Bladder microvascular endothelial cell (primary cell): Measurements from ENCODE around the gene TSFM. TPM values are rescaled to one million over a fixed set of nuclear protein-coding genes. Genes with fewer than 3 reads are reported as not detected.

Experiments
- total RNA-seq: library from RNA; depleted of rRNA; stranded (reverse); fragments of >200 nt; gene quantifications from 2 replicates; pipeline ENCODE4 v1.2.3, GENCODE V29; 2014

Gene TSFM
- total RNA-seq: 14.6 and 18.6 TPM in 2 replicates

DNA sequence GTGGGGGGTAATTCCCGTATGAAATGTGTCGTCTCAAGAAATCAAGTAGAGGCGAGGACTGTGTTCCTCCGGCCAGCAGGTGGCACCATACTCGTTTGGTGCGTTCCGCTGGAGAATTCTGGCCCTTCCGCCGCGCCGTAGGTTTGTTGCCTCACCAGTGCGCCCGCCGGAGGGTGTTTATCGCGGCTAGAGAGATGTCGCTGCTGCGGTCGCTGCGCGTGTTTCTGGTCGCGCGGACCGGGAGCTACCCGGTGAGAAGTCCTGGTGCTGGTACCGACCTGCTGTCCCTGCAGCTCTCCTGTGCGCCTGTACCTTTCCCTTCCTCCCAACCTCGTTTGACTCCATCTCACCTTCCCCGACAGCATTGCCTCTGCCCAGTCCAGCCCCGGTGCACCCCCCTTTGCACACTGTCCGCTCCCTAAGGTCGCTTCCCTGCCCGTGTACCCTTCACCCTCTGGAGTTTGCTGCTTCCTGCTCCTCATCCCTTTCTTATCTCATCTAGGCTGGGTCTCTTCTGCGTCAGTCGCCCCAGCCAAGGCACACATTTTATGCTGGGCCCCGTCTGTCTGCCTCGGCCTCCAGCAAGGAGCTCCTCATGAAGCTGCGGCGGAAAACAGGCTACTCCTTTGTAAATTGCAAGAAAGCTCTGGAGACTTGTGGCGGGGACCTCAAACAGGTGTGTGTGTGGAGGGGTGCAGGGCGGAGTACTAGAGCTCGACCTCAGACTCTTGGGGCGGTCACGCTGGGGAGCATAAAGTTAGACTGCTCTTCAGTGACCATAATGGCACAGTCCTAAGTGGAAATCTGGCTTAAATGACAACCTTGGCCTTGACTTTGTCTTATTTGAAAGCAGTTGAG is at the start of gene TSFM:
Gene TSFM, plus strand, starts transcription at position 180 of the 858 bp plus-strand sequence. Its CDS starts 15 bp downstream, at position 195.

DNA sequence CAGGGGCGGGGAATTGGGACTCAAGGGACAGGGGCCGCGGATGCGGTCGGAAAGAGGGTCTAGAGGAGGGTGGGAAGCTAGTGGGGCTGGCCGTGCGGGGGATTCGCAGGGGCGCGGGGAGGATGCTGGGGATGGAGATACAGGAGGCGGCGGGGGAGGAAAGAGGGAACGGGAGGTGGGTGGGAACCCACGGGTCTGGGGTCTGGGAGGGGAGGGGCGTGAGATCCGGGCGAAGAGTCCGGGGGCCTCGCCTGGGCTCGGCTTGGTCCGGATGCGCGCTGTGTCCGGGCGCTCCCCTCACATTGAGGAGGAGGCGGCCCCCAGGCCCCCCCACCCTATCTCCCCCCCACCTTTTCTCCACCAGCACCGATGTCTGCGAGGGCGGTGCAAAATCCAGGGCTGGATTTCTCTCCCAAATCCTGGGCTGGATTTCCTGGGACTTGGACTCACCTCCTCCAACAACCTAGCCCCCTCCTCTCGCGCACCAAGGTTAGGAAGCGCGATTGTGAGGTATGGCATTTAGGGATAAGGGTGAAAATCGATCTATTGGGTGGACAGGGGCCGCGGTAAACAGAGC is 43.8 kb upstream of the TSFM start, which contains the start of gene AGAP2:
Gene AGAP2, minus strand, starts transcription at position 82 of the 577 bp plus-strand sequence. CDS start 496 bp downstream, outside the sequence.

DNA sequence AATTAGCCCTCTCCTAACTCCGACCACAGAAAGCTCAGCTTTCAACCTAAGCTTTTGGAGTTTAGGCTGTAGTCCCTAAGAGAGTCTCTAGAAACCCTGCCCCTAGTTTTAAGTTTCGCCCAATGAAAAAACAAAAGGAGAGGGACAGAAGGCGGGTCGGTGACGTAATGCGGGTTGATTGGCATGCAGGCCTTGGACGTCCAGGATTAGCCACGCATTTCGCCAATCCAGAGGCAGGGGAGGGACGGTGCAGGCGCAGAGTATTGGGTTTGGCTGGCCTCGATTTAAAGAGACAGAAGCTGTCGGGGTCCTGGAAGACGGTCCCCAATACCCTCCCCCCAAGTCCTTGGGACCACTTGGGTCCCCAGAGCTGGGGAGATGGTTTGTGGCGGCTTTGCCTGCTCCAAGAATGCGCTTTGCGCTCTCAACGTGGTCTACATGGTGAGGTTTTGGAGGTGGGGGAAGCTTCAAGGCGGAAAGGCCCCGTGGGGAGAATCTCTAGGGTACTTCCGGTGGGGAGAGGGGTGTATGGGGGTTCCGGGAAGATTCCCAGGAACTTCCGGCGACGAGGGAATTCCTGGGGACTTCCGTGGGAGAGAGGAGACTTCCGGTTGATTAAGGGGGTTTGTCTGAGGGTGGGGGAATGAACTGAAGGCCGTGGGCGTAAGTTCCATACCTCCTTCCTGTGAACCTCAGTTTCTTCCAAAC is 37.7 kb upstream of the TSFM start, which contains the start of gene TSPAN31:
Gene TSPAN31, plus strand, starts transcription at position 263 of the 708 bp plus-strand sequence. Its CDS starts 116 bp downstream, at position 379.

DNA sequence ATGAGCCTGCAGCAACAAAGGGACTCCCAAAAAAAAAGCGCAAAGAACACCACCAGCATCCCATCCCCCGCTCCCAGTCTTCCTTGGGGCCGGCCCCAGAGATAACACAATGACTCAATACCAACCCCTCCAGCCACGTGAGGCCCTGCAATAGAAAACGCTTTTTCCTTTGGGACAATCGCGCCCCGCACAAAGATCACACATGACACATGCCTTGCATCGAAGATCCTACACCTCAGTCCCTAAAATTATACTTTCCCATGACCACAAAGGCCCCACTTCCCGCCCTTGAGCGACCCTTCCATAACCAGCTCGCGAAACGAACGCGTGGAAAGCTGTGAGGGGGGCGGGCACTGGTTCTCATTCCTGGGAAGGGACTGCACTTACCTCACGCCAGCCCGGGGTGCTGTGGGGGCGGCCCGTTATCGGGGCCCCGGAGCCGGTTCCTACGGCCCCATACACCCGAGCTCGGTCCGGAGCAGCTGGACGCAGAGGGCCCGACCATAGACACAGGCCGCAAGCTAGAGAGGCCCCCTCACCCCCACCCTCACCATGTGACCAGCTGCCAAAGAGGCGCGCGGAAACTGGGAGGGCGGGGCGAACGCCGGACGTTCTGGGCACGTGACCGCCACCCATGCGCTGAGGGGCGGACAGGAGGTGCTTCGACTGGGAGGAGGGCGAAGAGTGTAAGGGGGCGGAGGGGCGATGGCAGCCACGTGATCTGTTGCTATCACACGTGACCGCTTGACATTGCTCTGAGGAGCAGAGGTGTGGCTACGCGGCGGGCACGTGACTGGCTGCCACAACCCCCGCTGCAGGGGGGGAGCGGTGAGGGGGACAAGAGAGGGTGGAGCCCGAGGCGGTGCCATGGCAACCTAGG is 30.6 kb upstream of the TSFM start, which contains the start of gene CDK4:
Gene CDK4, minus strand, starts transcription at position 523 of the 880 bp plus-strand sequence. CDS start 593 bp downstream, outside the sequence.

DNA sequence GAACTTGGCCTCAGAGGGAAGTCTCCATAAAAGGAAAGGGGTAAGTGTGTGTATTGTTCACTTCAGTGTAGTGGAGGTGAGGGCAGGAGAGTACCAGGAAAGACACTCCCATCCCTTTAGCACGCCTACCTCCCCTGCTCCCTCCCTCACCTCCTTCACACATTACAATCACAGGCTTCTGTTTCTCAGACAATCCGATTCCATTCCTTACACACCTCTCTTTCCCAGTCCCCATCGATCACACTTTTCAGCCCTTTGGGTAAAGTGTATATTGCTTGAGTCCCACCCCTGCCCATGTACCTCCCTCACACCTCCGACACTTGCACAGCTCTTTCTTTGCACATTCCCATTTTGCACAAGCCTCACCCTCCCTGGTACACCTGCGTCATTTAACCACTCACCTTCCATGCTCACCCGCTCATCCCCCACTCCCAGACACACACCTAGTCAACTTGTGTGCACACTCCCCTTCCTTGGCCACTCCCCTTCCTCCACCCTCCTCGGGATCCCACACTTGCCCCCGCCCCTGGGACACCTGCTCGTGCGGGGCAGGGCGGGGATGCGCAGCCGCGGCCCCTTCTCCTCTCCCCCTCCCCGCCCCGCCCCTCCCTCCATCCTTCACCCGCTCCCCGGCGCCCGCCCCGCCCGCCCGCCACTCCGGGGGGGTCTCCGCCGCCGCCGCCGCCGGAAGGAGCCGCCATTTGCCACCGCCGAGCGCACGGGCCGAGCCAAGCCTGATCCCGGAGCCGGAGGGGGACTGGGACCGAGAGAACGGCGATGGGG is 28.0 kb upstream of the TSFM start, which contains the start of gene MARCHF9:
Gene MARCHF9, plus strand, starts transcription at position 693 of the 783 bp plus-strand sequence. CDS start 426 bp downstream, outside the sequence.

DNA sequence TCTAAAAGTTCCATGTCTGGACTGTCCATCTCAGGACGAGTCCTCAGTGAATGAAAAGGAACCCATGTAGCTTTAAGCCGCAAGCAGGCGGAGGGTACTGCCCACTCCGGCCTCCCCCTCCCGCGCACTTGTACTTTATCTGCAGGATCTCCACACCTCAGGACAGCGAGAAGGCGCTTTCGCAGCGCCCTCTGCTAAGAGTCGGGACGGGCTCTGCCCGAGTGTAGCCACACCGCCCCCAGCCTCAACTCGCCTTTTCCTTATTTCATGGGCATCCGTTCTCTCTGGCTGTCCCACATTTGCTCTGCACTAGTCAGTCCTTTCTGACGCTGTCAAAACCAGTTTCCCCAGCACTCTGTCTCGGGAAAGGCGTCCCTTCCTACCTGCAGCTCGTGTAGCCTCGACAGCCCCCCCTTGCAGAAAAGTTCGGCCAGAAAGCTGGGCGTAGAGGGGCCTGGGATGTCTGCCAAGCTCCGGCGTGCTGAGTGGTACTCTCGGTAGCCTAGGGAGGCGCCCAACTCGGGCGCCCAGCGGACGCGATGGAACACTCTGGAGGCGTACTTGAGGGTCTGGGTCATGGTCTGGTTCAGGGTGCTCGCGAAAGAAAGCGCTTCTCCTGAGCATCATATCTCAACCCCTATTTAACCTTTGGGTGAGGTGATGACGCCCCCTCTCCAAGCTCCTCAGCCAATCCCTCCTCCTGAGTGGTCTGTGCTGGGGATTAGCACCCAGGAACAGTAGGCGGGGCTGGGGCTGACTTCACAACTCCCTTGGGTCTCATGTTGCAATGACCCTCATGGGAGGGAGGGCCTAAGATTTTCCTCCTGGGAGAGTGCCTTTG is 15.9 kb upstream of the TSFM start, which contains the start of gene CYP27B1:
Gene CYP27B1, minus strand, starts transcription at position 615 of the 841 bp plus-strand sequence. Its CDS starts 37 bp downstream, at position 578.

DNA sequence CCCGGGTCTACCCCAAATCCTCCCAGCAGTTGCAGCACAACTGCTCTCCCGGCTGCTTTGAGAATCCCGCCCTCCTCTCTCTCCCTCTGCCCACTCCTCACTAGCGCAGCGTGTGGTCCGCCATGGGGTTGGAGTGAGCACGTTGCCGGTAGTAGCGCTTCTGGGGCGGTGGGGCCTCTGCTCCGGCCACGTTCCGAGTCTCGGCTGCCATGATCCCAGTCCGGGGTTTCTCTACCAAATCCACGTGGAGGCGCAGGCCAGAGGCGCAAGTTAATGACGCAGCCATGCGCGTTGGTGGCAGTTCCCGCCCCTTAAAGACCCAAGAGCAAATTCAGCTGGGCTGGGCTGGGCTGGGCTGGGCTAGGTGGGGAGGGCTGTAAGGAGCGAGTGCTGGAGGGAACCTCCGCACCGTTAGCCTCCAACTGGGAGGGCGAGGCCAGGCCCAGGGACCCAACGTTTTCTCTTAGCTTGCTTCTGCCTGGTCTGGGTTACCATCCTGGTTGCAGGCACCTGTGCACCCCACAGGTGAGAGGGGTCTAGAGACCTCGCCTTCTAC is 10.6 kb upstream of the TSFM start, which contains the start of gene METTL1:
Gene METTL1, minus strand, starts transcription at position 233 of the 556 bp plus-strand sequence. Its CDS starts 22 bp downstream, at position 211.

DNA sequence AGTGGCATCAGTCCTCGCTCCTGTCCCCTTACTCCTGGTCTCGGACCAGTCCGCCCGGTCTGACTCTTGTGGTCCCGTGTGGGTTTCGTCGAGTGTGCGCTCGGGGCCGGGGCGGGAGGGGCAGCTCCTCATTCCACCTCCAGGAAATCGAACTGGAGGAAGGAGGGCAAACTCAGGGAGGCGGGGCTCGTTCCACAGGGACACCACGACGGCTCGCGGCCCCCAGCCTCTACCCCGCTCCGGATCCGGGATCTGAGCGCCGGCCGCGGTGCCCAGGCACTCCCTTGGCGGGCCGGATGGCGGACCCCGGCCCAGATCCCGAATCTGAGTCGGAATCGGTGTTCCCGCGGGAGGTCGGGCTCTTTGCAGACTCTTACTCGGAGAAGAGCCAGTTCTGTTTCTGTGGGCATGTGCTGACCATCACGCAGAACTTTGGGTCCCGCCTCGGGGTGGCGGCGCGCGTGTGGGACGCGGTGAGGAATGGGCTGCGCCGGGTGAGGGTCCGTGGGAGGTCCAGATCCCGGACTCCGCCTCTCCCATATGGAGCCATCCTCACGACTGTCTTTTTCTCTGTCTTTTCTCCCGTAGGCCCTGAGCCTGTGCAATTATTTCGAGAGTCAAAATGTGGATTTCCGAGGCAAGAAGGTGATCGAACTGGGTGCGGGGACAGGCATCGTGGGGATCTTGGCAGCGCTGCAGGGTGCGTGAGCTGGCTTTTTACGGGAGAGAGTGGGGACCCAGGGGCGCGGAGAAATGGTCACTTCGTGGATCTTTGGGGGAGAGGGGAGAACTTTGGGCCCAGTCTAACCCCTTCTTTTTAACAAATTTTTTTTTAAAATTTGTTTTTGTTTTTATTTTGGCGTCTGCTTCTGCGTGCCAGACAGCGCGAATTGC is 9.9 kb upstream of the TSFM start, which contains the start of gene EEF1AKMT3:
Gene EEF1AKMT3, plus strand, starts transcription at position 186 of the 894 bp plus-strand sequence. Its CDS starts 111 bp downstream, at position 297.

DNA sequence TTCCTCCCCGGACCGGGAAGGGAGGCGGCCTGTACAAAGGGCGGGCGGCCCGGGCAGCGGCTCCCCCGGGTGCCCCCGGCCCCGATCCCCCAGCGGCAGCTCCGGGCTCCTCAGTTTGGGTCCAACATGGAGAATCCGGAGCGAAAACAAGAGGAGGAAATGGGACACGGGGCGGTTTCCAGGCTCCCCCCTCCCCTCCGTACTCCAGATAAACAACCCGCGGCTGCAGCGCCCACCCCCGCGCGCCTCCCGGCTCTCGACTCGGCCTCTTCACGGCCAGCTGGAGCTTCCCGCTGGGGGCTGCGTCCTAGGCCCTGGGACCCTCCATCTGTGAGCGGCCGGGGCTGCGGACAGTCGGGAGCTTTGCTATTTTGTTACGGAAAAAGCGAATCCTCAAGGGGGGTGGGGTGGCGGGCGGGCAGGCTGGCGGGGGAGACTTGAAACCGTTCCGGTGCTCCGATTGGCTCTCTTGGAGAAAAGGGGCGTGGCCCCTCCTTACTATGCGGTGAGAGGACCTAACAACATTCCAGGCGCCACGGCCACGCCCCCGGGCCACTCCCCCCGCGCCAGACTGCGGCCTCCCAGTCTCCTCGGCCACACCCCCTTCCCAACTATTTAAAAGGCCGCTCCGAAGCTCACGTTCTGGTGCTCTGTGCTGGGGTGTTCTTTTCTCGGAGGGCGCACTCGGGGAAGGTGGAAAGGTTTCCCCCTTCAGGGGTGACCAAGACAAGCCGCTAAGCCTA is 64.2 kb downstream of the TSFM start, which contains the start of gene CTDSP2:
Gene CTDSP2, minus strand, starts transcription at position 153 of the 743 bp plus-strand sequence. CDS start 294 bp downstream, outside the sequence.

Other genes starting within 250 kb of the TSFM start
- 80.9 and 114 TPM in 2 replicates for gene DCTN2, start 235.6 kb upstream of the TSFM start, total RNA-seq
- 0.06 TPM in 1 of 2 replicates, not detected in the other for gene KIF5A, start 232.7 kb upstream of the TSFM start, total RNA-seq
- gene PIP4K2C, start 191.6 kb upstream of the TSFM start, total RNA-seq: 3.4 and 14.0 TPM in 2 replicates
- gene DTX3, start 178.0 kb upstream of the TSFM start, total RNA-seq: 0.32 and 7.2 TPM in 2 replicates
- gene ARHGEF25, start 171.4 kb upstream of the TSFM start, total RNA-seq: under 0.01 and 2.5 TPM in 2 replicates
- under 0.01 and 0.06 TPM in 2 replicates for gene B4GALNT1, start 149.6 kb upstream of the TSFM start, total RNA-seq
- 189 and 325 TPM in 2 replicates for gene OS9, start 88.7 kb upstream of the TSFM start, total RNA-seq
- gene AGAP2, start 44.0 kb upstream of the TSFM start, total RNA-seq: under 0.01 and 0.06 TPM in 2 replicates
- gene TSPAN31, start 37.7 kb upstream of the TSFM start, total RNA-seq: 29.8 and 43.3 TPM in 2 replicates
- 112 and 152 TPM in 2 replicates for gene CDK4, start 30.5 kb upstream of the TSFM start, total RNA-seq
- 3.1 and 8.1 TPM in 2 replicates for gene MARCHF9, start 27.7 kb upstream of the TSFM start, total RNA-seq
- 0.31 and 0.32 TPM in 2 replicates for gene CYP27B1, start 15.7 kb upstream of the TSFM start, total RNA-seq
- gene METTL1, start 10.7 kb upstream of the TSFM start, total RNA-seq: 2.4 and 5.6 TPM in 2 replicates
- gene EEF1AKMT3, start 10.2 kb upstream of the TSFM start, total RNA-seq: 2.1 and 2.8 TPM in 2 replicates
- 0.81 and 2.3 TPM in 2 replicates for gene AVIL, start 35.9 kb downstream of the TSFM start, total RNA-seq
- 47.6 and 99.0 TPM in 2 replicates for gene CTDSP2, start 63.9 kb downstream of the TSFM start, total RNA-seq
- gene ATP23, start 158.8 kb downstream of the TSFM start, total RNA-seq: 10.5 and 19.1 TPM in 2 replicates